Measurements from ENCODE around the gene RNF167.

RNF167 gene

GRCh38 chr17:4956493-4957061 lies 16.5 kb downstream of the RNF167 start:
- TF ChIP-seq TAF1 (IDR thresholded peaks at IDR 0.05; ENCODE audit: borderline replicate concordance, insufficient read depth, low read length) = no peak
- TF ChIP-seq POLR2AphosphoS5 (IDR thresholded peaks at IDR 0.05; ENCODE audit: low read depth, low read length) = no peak
- TF ChIP-seq SIN3A (IDR thresholded peaks at IDR 0.05; ENCODE audit: borderline replicate concordance, insufficient read depth, low read length) = no peak
- TF ChIP-seq REST (IDR thresholded peaks at IDR 0.05; ENCODE audit: insufficient read depth in 1 of 2, low read depth in 2 of 2, low read length in 2 of 2) = no peak
- TF ChIP-seq FOXP2 (optimal IDR thresholded peaks at IDR 0.05; ENCODE audit: borderline replicate concordance, extremely low read depth, extremely low read length, insufficient read depth) = no peak

GRCh38 chr17:4958102-4958501 lies 18.0 kb downstream of the RNF167 start:
- TF ChIP-seq SIN3A (IDR thresholded peaks at IDR 0.05; ENCODE audit: borderline replicate concordance, insufficient read depth, low read length) (no peak), POLR2AphosphoS5 (IDR thresholded peaks at IDR 0.05; ENCODE audit: low read depth, low read length) (0 out of 2 replicates have a peak, but pooled peaks have one; percentile 28), FOXP2 (optimal IDR thresholded peaks at IDR 0.05; ENCODE audit: borderline replicate concordance, extremely low read depth, extremely low read length, insufficient read depth) (no peak)

- no peak for TF ChIP-seq FOXP2 (optimal IDR thresholded peaks at IDR 0.05; ENCODE audit: borderline replicate concordance, extremely low read depth, extremely low read length, insufficient read depth)
- no peak for TF ChIP-seq TAF1 (IDR thresholded peaks at IDR 0.05; ENCODE audit: borderline replicate concordance, insufficient read depth, low read length)
- TF ChIP-seq POLR2AphosphoS5 (IDR thresholded peaks at IDR 0.05; ENCODE audit: low read depth, low read length) = no peak
- no peak for TF ChIP-seq SIN3A (IDR thresholded peaks at IDR 0.05; ENCODE audit: borderline replicate concordance, insufficient read depth, low read length)
- TF ChIP-seq REST (IDR thresholded peaks at IDR 0.05; ENCODE audit: insufficient read depth in 1 of 2, low read depth in 2 of 2, low read length in 2 of 2) = no peak
These were observed 19.3 kb downstream of the RNF167 start for GRCh38 chr17:4959261-4959965.

GRCh38 chr17:4960279-4960922 lies 20.3 kb downstream of the RNF167 start:
- TF ChIP-seq TAF1 (IDR thresholded peaks at IDR 0.05; ENCODE audit: borderline replicate concordance, insufficient read depth, low read length) (no peak), FOXP2 (optimal IDR thresholded peaks at IDR 0.05; ENCODE audit: borderline replicate concordance, extremely low read depth, extremely low read length, insufficient read depth) (no peak), REST (IDR thresholded peaks at IDR 0.05; ENCODE audit: insufficient read depth in 1 of 2, low read depth in 2 of 2, low read length in 2 of 2) (no peak), SIN3A (IDR thresholded peaks at IDR 0.05; ENCODE audit: borderline replicate concordance, insufficient read depth, low read length) (no peak), POLR2AphosphoS5 (IDR thresholded peaks at IDR 0.05; ENCODE audit: low read depth, low read length) (no peak)

GRCh38 chr17:4965311-4965986 lies 25.4 kb downstream of the RNF167 start:
- TF ChIP-seq POLR2AphosphoS5 (IDR thresholded peaks at IDR 0.05; ENCODE audit: low read depth, low read length) = no peak
- no peak for TF ChIP-seq FOXP2 (optimal IDR thresholded peaks at IDR 0.05; ENCODE audit: borderline replicate concordance, extremely low read depth, extremely low read length, insufficient read depth)
- TF ChIP-seq REST (IDR thresholded peaks at IDR 0.05; ENCODE audit: insufficient read depth in 1 of 2, low read depth in 2 of 2, low read length in 2 of 2) = no peak
- no peak for TF ChIP-seq TAF1 (IDR thresholded peaks at IDR 0.05; ENCODE audit: borderline replicate concordance, insufficient read depth, low read length)
- TF ChIP-seq SIN3A (IDR thresholded peaks at IDR 0.05; ENCODE audit: borderline replicate concordance, insufficient read depth, low read length) = no peak

All from PFSK-1 (cell line).